ENCODE data around the gene DUOX1. TPM values are rescaled to one million over a fixed set of nuclear protein-coding genes. Genes with fewer than 3 reads are reported as not detected.

DUOX1 gene
- total RNA-seq, 2 experiments from 2014 or later, result not detected

DNA sequence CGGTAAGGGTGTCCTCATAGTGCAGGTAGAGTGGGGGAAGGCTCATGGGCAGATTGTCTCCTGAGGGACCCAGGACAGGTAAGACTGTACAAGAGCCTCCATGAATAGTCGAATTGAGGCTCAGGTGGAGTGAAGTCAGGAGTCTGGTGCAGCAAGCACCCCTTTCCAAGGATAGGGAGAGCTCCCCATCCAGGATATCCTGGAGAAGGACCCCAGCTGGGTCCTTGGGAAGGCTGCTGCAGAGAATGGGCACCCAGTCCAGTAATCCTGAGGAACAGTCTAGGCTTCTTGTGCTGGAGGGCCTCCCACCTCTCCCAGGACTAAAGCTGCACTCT is 15.1 kb upstream of the DUOX1 start:
- H3K4me3 Mint-ChIP-seq, result no peak overlapping the region
- CTCF ChIA-PET, result interaction anchor here (1.2 kb wide), 1 partner anchor 12 kb away, joined by 4 read pairs; no protein-coding TSS in a partner anchor
- intact Hi-C loops (cut with micrococcal nuclease), result no loop called here

DNA sequence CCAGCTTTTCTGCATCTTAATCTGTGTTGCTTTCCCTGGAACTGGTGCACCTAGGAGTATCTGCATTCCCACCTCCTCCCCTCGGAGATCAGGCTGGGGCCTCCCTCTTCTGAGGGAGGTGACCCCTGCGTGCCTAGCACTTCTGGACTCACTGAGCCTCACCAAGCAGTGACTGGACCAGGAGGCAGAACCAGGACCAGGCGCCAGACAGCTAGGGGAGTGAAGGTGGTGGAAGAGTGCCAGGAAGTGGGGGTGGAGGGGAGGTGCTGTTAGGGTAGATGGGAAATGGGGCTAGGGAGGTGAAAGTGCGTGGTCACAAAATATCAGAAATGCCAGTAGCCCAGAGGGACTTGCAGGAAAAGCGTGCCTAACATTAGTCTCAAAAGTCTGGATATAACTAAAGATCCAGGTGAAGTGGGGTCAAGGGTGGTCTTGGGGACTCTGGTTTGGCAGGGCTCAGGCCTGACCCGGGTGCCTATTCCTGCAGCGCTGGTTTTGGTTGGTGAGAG is 14.4 kb upstream of the DUOX1 start:
- peaks cover 46% of the 10 kb centered on the region for H3K4me1 Mint-ChIP-seq (ENCODE audit: low read depth)

More for the DNA sequence above, 15.1 kb upstream of the DUOX1 start:
- Mint-ChIP-seq H3K4me1 (ENCODE audit: low read depth) (peaks cover 48% of the 10 kb centered on the region), H3K27me3 (peaks cover 79% of the 10 kb centered on the region), H3K36me3 (ENCODE audit: low read depth) (no peaks in the 10 kb centered on the region), H3K9me3 (no peaks in the 10 kb centered on the region), H3K27ac (no peak overlapping the region)
- no peak for ATAC-seq
- TF ChIP-seq, protein P1, sequence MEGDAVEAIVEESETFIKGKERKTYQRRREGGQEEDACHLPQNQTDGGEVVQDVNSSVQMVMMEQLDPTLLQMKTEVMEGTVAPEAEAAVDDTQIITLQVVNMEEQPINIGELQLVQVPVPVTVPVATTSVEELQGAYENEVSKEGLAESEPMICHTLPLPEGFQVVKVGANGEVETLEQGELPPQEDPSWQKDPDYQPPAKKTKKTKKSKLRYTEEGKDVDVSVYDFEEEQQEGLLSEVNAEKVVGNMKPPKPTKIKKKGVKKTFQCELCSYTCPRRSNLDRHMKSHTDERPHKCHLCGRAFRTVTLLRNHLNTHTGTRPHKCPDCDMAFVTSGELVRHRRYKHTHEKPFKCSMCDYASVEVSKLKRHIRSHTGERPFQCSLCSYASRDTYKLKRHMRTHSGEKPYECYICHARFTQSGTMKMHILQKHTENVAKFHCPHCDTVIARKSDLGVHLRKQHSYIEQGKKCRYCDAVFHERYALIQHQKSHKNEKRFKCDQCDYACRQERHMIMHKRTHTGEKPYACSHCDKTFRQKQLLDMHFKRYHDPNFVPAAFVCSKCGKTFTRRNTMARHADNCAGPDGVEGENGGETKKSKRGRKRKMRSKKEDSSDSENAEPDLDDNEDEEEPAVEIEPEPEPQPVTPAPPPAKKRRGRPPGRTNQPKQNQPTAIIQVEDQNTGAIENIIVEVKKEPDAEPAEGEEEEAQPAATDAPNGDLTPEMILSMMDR (IDR thresholded peaks at IDR 0.05), result no peak
- POLR2A ChIA-PET, result no interaction called here
- no peak for DNase-seq

GRCh38 chr15:45116006-45116481 is 13.8 kb upstream of the DUOX1 start:
- ChIA-PET CTCF (interaction anchor here (0.6 to 3.9 kb wide), 6 partner anchors 9 to 521 kb away, joined by 3 to 48 read pairs (median 3); partner anchors contain the start of genes DUOX1 and DUOXA1), POLR2A (no interaction called here)
- H3K27ac Mint-ChIP-seq, result no peak overlapping the region
- TF ChIP-seq, protein P1 (IDR thresholded peaks at IDR 0.05), result no peak
- peak overlapping the region; percentile 17 for H3K4me3 Mint-ChIP-seq
- peaks cover 69% of the 10 kb centered on the region for H3K27me3 Mint-ChIP-seq
- no peaks in the 10 kb centered on the region for H3K9me3 Mint-ChIP-seq
- ATAC-seq (no peak), DNase-seq (no peak)
- H3K4me1 Mint-ChIP-seq (ENCODE audit: low read depth), result peaks cover 44% of the 10 kb centered on the region
- intact Hi-C loops (cut with micrococcal nuclease), result no loop called here
- no peaks in the 10 kb centered on the region for H3K36me3 Mint-ChIP-seq (ENCODE audit: low read depth)

More for the DNA sequence above, 14.4 kb upstream of the DUOX1 start:
- POLR2A ChIA-PET, result no interaction called here
- ATAC-seq (no peak), DNase-seq (no peak)
- CTCF ChIA-PET, result interaction anchor here (0.6 to 3.9 kb wide), 4 partner anchors 11 to 520 kb away, joined by 3 to 48 read pairs (median 4); partner anchors contain the start of genes DUOX1 and DUOXA1
- H3K27ac Mint-ChIP-seq, result no peak overlapping the region
- H3K9me3 Mint-ChIP-seq, result no peaks in the 10 kb centered on the region
- H3K27me3 Mint-ChIP-seq, result peaks cover 72% of the 10 kb centered on the region
- intact Hi-C loops (cut with micrococcal nuclease), result no loop called here
- H3K4me3 Mint-ChIP-seq, result no peak overlapping the region
- TF ChIP-seq, protein P1 (IDR thresholded peaks at IDR 0.05), result no peak
- H3K36me3 Mint-ChIP-seq (ENCODE audit: low read depth), result no peaks in the 10 kb centered on the region

- peak overlapping the region; percentile 17 for H3K4me3 Mint-ChIP-seq
- H3K9me3 Mint-ChIP-seq, result no peaks in the 10 kb centered on the region
- intact Hi-C loops (cut with micrococcal nuclease), result no loop called here
- no peak for DNase-seq
- H3K27ac Mint-ChIP-seq, result no peak overlapping the region
- TF ChIP-seq, protein P1 (IDR thresholded peaks at IDR 0.05), result no peak
- no peak for ATAC-seq
- CTCF ChIA-PET, result interaction anchor here (1.0 to 3.9 kb wide), 5 partner anchors 9 to 23 kb away, joined by 3 to 48 read pairs (median 3); partner anchors contain the start of genes DUOX1 and DUOXA1
- H3K36me3 Mint-ChIP-seq (ENCODE audit: low read depth), result no peaks in the 10 kb centered on the region
- peaks cover 69% of the 10 kb centered on the region for H3K27me3 Mint-ChIP-seq
- H3K4me1 Mint-ChIP-seq (ENCODE audit: low read depth), result peaks cover 44% of the 10 kb centered on the region
- POLR2A ChIA-PET, result interaction anchor here (0.6 kb wide), 1 partner anchor 36 kb away, joined by 3 read pairs; no protein-coding TSS in a partner anchor
Measured at GRCh38 chr15:45116482-45117307, 13.1 kb upstream of the DUOX1 start.
